D721Med (cell line): ENCODE data around the gene DUSP10.

ENCODE experiments used
- DNase-seq: peaks from one replicate; pipeline ENCODE4 v3.0.0; 2011; ENCODE audit warnings: low spot score; ENCODE audit not compliant: insufficient read length
- FAIRE-seq: peaks from 2 replicates; lab custom pipeline; 2011; peaks lifted over from hg19 to GRCh38; lab: Jason Lieb, UNC
- CTCF ChIP-seq: IDR thresholded peaks from 2 replicates; pipeline ENCODE4 v1.5.1; 2012; ENCODE audit warnings: mild to moderate bottlenecking, control low read depth; ENCODE audit not compliant: insufficient read depth; ENCODE audit errors: missing control alignments

DUSP10 gene

GRCh38 chr1:221719987-221720386 is 21.9 kb downstream of the DUSP10 start:
- TF ChIP-seq CTCF = no peak
- FAIRE-seq (no peak), DNase-seq (no peak)

GRCh38 chr1:221719278-221719597 is 22.7 kb downstream of the DUSP10 start:
- no peak for DNase-seq
- no peak for FAIRE-seq
- TF ChIP-seq CTCF = no peak

GRCh38 chr1:221718381-221719277 is 23.3 kb downstream of the DUSP10 start:
- TF ChIP-seq CTCF = no peak
- DNase-seq = no peak
- FAIRE-seq = peak; percentile 96

- DNase-seq = no peak
- TF ChIP-seq CTCF = no peak
- no peak for FAIRE-seq
These were observed 24.4 kb downstream of the DUSP10 start for GRCh38 chr1:221717485-221717853.

GRCh38 chr1:221716713-221717484 is 25.0 kb downstream of the DUSP10 start:
- DNase-seq (no peak), FAIRE-seq (no peak)
- TF ChIP-seq CTCF = no peak

- FAIRE-seq (no peak), DNase-seq (no peak)
These were observed 26.3 kb downstream of the DUSP10 start for GRCh38 chr1:221715321-221716169.

More at GRCh38 chr1:221715321-221716169, 26.3 kb downstream of the DUSP10 start:
- TF ChIP-seq CTCF = no peak
